GM21515 (cell line): Measurements from ENCODE around the gene MANEAL.
"Not testable (repeated sequence)": the region's sequence is repeated elsewhere in the genome, so short reads cannot be mapped to it uniquely, and the experiment has no call there.

ENCODE experiments used
- ATAC-seq: cut with Tn5 transposase; IDR thresholded peaks from one replicate; pipeline ENCODE4 v1.9.1; 2021; ENCODE audit not compliant: unreplicated experiment

The MANEAL gene, protein sequence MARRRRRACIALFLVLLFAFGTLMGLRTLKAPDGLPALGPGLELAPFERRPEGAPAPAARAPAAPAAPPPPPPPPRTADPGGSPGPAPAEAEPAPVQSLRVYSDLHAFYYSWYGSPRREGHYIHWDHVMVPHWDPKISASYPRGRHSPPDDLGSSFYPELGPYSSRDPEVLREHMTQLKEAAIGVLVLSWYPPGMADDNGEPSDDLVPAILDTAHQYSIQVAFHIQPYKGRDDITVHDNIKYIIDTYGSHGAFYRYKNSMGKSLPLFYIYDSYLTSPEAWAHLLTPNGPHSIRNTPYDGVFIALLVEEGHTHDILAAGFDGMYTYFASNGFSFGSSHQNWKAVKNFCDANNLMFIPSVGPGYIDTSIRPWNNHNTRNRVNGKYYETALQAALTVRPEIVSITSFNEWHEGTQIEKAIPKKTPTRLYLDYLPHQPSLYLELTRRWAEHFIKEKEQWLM

DNA sequence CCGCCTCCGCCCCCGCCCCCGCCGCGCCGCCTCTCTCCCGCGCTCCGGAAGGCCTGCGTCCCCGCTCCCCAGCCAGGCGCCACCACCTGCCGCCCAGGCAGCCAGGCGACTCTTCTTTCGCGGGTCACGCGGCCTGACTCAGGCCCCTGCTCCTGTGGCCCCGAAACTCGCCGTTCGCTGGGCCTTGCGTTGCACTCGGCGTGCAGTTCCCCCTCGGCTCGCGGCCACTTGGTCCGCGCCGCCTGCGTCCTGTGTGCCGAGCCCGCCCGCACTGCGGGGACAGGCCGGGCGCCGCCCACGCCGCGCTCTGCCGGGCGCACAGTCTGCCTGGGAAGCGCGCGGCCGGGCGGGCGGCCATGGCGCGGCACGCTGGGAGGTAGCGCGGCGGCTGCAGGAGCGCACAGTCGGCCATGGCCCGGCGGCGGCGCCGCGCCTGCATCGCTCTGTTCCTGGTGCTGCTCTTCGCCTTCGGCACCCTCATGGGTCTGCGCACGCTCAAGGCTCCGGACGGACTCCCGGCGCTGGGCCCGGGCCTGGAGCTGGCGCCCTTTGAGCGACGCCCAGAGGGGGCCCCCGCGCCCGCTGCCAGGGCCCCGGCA lies at the start of gene MANEAL:
Gene MANEAL, plus strand, starts transcription at position 75 of the 599 bp plus-strand sequence. Its CDS starts 336 bp downstream, at position 411.
- peak; percentile 50 for ATAC-seq

DNA sequence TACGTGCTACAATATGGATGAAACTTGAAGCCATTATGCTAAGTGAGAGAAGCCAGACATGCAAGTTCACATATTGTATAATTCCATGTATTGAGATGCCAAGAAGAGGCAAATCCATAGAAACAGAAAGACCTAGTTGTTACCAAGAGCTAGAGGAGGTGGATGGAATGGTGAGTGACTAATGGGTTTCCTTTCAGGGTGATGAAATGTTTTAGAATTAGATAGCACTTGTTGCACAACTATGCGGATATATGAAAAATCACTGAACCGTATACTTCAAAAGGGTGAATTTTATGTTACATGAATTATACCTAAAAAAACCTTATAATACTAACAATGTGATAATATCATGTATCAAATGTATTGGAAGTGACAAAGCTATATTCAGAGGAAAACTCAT lies 46.8 kb upstream of the MANEAL start:
- ATAC-seq = no peak

DNA sequence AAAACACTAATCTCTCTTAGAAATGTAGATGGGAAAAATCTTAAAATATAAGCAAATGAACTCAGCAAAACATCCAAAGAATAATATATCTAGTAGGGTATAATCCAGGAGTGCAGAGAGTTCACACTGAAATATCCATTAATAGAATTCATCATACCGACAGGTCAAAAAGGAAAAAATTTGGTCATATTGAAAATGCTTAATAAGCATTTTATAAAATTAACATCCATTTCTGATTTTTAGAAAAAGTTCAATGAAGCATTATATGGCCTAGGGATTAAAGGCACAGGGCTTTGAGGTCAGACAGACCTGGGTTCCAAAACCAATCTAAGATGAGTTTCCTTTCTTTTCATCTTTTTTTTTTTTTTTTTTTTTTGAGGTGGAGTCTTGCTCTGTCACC lies 45.1 kb upstream of the MANEAL start:
- no peak for ATAC-seq

DNA sequence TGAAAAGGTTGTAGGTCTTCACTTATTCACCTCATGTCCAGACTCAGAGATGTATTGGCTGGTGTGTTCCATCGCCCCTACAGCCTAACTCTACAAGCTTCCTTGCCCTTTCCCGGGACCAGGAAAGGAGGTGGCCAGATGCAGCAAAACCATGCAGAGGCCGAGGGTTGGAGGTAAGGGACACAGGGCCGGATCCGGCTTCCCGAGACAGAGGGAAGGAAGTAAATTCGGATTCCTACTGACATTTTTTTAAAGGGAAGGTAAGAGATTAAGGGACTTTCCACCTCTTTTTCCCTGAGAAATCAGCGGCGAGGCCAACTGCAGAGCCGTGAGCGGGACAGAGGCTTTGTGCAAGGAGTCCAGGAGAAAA lies 41.4 kb upstream of the MANEAL start:
- ATAC-seq = no peak

DNA sequence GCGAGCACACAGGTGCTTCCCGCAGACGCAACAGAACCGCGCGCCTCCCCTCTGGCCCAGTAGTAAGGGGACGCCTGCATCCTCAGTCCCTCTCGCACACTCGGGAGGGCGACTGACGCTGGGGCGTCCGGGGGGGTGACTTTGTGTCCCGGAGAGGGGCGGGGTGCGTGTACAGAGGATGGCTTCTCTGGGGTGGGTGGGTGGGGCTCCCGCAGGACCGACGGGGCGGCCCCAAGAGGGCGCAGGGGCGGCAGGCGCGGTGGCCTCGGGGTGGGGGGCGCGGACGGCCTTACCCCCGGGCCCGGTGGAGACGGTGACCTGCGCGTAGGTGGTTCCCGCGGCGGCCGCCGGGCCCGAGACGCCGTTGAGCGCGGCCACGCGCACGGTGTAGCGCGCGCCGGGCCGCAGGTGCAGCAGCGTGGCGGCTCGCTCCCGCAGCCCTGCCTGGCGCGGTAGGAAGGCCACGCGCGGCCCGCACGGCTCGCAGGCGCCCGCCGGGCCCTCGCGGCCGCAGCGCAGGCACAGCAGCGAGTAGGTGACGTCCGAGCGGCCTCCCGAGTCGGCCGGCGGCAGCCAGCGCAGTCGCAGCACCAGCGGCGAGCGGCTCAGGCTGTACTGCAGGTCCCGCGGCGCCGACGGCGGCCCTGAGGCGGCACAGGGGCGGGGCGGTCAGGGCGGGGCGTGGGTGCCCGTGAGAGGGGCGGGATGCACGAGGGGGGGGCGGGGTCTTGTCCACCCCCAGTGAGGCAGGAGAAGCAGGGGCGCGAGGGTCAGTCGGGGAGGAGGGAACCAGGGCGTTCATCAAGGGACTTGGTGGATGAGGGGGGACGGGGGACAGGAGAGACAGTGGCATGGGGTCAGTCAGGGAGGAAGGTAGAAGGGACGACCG lies 40.8 kb upstream of the MANEAL start:
- no peak for ATAC-seq

DNA sequence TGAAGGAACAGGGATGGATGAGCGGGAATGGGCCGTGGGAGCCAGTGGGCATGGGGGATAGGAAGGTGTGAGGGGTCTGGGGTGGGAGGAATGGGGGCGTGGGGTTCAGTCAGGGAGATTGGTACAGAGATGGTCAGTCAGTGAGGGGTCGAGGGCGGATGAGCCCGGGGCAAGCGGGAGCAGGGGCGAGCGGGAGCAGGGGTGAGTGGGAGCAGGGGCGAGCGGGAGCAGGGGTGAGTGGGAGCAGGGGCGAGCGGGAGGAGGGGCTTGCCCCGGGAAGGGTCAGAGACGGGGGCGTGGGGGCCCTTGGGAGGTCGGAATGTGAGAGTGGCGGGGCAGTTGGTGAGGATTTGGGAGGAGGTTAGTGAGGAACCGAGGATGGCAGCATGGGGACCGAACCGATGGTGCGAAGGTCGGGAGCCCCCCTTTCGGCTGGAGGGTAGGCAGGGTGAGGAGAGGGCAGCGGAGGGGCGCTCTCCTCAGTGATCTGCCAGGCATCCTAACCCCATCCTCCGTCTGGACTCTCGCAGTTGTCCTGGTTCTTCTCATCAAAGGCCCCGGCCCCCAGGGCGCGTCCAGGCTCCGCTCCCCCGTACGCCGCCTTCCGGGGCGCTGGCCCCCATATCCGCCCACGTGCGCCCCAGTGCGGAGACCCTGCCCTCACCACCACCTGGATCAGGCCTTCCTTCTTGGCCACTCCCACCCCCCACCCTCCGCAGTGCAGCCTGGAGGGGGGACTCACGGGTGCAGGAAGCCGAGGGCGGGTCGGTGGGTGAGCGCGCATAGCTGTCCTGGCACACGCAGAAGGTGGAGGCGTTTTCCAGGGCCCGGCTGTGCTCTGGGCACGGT lies 40.0 kb upstream of the MANEAL start:
- no peak for ATAC-seq

DNA sequence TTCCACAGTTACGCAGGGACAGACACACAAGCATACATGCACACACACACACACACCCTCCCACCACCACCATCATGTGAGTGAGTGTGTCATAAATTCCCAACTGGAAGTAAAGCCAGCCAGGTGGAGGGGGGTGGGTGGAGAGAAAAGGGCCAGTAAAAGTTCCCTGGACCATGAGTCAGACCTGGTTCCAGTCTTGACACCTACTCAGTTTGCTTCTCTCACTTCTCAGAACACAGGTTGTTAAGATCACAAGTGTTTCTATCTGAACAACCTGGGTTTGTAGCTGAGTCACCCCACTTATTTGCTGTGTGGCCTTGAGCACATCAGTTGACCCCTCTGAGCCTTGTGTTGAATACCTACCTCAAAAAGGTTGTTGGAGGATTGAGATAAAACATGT lies 38.4 kb upstream of the MANEAL start:
- no peak for ATAC-seq

DNA sequence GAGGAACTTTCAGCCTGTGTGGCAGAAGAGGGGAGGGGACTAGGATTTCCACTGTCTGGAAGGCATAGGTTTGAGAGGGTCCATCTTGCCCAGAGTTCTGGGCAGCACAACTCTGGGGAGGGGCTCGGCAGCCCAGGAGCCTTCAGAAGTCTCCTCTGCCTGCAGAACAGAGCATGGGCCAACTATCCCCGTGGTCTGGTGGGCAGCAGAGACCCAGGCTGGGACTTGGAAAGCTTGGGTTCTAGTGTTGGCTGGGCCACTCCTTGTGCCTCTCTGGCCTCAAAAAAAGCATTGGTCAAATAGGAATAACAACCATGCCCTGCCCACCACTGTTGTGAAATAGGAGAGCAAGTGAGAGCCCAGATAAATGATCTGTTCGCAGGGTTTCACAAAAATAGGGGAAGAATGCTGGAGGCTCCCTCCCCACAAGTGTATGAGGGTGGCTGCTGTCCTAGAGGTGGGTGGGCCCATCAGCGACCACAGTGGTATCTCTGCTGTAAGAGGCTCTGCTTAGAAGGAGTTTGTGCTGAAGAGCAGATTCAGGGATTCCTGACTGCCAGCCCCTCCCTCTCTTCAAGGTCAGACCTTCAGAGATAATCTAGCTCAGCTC lies 37.6 kb upstream of the MANEAL start:
- ATAC-seq = no peak

DNA sequence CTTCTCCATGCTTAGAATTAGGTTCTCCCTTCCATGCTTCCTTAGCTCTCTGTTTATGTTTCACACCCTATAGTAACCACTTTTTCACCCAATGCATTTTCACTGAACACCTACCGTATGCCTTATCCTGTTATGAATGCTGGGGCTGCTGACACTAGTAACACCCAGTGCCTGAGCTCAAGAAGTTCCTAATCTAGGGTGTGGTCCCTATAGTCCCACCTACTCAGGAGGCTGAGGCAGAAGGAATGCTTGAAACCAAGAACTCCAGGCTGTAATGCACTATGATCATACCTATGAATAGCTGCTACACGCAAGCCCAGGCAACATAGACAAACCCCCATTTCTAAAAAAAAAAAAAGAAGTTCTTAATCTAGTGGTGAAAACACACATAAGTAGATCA lies 34.2 kb upstream of the MANEAL start:
- no peak for ATAC-seq

DNA sequence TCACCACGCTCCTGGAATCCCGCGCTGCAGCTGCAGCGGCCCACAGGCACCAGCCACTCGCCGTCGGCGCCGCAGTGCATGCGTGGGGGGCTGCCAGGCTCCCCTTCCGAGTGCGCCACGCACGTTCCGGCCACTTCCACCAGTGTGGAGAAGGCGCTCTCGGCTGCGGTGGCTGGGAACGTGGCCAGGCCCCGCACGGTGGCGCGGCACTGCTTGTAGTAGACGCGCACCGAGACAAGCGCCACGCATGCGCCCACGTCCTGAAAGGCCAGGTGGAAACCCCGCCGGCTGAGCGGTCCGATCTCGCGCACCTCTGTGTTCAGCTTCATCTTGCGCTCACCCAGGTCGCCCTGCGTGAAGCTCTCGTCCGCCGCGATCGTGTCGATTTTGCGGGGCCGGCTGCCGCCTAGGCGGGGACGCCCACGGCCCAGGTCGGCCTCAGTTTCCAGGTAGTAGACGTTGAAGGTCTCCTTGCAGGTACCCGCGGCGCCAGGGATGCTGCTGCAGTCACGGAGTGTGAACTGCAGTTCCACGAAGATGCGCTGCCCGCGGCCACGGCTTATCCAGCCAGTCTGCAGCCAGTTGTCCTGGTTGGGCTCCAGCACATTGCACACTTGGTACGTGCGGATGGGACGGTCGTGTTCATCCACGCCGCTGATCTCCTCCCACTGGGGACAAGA lies 32.1 kb upstream of the MANEAL start:
- no peak for ATAC-seq

DNA sequence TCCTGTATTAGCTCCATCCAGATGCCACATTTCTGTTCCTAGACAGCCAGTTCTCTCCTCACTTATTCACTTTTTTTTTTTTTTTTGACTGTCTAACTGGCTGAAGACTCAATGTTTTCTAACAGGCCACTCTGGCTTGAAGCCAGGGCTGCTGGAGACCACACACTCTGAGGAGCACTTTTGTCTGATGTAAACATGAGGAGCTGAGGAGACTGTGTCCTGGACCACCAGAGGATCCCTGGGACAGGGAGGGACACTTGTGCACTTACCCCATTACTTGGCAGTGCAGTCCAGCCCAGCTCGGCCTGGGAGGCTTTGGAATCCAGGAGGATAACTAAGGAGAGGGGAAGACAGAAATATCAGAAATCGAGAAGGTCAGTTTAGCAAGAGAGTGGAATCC lies 31.1 kb upstream of the MANEAL start:
- ATAC-seq = no peak

DNA sequence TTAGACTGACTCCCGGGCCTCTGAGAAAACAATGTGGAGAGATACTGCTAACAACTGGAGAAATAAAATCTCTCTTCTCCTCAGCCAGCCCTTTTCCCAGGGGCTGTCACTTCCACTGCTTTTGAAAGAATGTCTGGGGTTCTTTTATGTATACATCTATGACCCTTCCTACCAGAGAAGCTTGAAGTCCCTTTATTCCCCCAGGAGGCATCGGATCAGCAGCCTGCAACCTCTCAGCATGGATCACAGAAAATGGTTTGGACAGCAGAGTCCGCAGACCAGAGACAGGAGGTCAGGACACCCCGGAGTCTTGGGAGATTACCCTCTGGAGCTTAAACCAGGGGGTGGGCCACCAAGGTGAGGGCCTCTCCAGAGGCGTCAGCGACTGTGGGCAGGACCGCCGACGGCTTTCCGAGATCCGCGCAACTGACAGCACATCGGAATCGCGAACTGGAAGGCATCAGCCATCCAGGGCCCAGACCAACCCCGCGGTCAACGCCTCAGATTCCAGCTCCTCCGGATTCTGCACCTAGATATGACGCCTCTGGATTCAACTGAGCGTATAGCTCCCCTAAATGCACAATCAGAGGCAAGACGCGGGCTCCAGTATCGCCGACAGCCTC lies 29.7 kb upstream of the MANEAL start:
- ATAC-seq = no peak

DNA sequence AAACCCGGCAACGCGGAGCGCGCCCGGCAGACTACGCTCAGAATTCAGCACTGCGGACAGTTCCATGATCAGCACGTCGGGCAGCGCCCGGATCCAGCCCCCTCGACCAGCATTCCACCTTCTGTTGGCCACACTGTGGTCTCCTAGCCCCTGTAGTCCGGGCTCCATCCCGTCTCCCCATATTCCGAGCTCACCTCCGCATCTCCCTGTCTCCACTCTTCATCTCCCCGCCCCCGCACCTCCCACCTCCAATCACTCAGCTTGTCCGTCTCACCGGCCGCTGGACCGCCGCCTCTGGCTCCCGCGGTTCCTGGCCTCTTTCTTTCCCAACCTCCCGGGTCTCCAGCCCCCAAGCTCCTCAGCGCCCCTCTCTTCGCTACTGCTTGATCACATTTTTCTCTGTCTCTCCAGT lies 29.2 kb upstream of the MANEAL start:
- ATAC-seq = no peak

DNA sequence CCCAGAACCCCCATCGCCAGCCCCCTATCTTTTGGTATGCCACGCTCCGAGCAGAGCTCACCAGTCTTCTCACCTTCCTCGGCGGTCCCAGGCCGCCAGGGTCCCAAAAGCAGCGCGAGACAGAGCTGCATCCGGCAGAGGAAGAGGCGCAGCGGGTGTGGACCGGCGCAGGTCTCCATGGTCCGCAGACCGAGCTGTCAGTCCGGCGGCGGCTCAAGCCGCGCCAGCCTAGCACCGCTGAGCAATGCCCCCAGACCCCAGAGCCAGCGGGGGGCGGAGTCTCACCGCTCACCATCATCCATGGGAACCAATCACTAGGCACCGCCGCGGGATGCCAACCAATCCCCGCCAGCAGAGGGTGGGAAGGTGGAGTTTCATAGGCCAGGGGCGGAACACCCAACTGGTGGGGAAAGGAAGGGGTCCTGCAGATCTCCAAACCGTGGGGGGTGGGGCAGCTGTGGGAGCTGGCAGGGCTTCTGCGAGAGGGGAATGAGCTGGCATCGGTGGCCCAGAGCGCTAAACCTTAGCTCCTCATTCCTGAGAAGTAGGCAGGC lies 28.7 kb upstream of the MANEAL start, which contains the start of gene EPHA10:
Gene EPHA10, minus strand, starts transcription at position 233 of the 554 bp plus-strand sequence. Its CDS starts 54 bp downstream, at position 179.
- no peak for ATAC-seq

DNA sequence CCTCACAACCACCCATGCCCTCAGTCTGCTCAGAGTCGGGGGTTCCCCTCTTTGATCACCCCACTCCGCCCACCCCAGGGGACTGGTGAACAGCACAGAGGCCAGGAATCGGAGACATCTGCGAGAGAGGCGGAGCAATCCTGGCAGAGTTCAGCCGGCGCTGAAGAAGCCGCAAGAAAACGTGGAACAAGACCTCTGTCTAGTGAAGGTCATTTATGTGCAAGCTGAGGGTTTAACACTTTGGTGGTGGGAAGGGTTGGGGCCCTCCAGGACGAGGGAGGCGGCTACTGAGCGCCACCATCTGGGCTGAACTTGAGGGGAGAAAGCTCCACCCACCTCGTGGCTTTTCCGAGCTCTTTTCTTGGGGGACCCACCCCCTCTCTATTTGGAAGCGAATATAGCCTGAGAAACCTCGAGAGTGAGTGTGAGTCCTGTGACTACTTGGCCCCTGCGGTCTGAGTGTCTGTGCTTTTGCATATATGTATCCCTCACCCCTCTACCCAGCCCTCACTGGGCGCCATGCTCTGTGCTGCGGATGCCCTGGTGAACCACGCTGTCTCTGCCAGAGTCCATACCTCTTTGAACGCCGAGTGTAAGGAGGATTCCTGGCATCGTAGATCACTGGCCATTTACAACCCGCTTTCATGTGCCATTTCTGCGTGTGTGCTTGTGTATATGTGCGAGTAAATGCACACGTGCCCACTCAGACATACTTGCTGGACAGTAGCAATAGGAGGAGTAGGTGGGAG lies 27.6 kb upstream of the MANEAL start:
- ATAC-seq = no peak

DNA sequence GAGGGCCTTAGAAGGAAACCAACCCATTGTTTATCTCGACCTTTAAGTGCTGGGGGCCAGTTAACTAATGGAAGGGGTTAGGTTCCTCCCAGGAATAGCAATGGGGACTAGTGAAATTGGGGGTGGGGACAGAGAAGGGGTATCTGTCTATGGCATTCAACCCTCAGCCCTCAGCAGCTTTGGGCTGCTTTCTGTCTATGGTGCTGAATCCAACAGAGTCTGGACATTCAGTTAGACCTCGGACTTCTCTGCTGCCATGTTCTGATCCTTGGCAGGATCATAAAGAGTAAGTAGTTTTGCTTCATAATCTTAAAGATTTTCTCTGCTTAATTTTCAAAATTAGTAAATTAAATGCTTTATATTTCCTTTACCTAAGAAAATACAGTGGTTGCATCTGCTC lies 26.2 kb upstream of the MANEAL start:
- ATAC-seq = no peak

DNA sequence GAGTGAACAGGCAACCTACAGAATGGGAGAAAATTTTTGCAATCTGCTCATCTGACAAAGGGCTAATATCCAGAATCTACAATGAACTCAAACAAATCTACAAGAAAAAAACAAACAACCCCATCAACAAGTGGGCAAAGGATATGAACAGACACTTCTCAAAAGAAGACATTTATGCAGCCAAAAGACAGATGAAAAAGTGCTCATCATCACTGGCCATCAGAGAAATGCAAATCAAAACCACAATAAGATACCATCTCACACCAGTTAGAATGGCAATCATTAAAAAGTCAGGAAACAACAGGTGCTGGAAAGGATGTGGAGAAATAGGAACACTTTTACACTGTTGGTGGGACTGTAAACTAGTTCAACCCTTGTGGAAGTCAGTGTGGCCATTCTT lies 22.2 kb upstream of the MANEAL start:
- not testable (repeated sequence) for ATAC-seq

DNA sequence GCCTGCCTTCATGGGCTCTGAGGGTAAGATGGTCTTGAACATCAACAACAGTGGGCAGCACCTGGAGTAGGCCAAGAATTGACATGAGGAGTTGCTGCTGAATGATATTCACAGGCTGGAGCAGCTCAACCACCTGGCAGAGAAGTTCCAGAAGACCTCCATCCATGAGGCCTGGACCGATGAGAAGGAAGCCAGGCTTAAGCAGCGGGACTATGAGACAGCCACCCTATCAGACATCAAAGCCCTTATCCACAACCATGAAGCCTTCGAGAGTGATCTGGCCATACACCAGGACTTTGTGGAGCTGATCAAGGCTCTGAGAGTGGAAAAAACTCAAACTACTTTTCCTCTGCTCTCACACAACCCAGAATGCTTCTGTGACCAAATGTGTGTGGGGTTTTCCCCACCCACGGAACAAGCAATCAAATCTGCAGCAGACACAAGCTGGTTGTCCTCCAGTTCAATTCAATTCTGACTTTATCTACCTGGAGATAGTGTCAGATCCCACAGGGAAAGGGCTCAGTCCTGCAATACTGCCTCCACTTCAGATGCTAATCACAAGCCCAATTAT lies 16.6 kb upstream of the MANEAL start:
- no peak for ATAC-seq
